HUES64 (cell line): ENCODE results near the gene PPM1H.
"Not testable (repeated sequence)": the region's sequence is repeated elsewhere in the genome, so short reads cannot be mapped to it uniquely, and the experiment has no call there.

Source experiments
- H3K27ac ChIP-seq: 2 replicates; pipeline ENCODE4 v1.7.0; 2013; ENCODE audit warnings: low read depth, low read length, inconsistent platforms
- H3K27me3 ChIP-seq: 2 replicates; pipeline ENCODE4 v1.6.1; 2013; ENCODE audit warnings: mild to moderate bottlenecking, low read length; ENCODE audit not compliant: insufficient read depth
- H3K36me3 ChIP-seq: 2 replicates; pipeline ENCODE4 v1.6.1; 2013; ENCODE audit warnings: mild to moderate bottlenecking, low read length; ENCODE audit not compliant: insufficient read depth
- H3K4me1 ChIP-seq: 2 replicates; pipeline ENCODE4 v1.6.1; 2013; ENCODE audit warnings: mild to moderate bottlenecking, low read length, moderate library complexity; ENCODE audit not compliant: insufficient read depth
- H3K4me3 ChIP-seq: 2 replicates; pipeline ENCODE4 v1.5.1; 2013; ENCODE audit warnings: mild to moderate bottlenecking, low read length, moderate library complexity
- H3K9ac ChIP-seq: 2 replicates; pipeline ENCODE4 v1.6.1; 2013; ENCODE audit warnings: mild to moderate bottlenecking, low read depth, low read length
- H3K9me3 ChIP-seq: 2 replicates; pipeline ENCODE4 v1.6.1; 2013; ENCODE audit warnings: low read depth, low read length; ENCODE audit not compliant: insufficient read depth
- WGBS: fragments of 150-250, 120-280 bp; methylation state at CpG from one replicate; pipeline ENCODE4 v1.1.7; 2013; ENCODE audit warnings: missing lambda C conversion rate; 5-methylcytosine and 5-hydroxymethylcytosine counted together

Gene PPM1H

DNA sequence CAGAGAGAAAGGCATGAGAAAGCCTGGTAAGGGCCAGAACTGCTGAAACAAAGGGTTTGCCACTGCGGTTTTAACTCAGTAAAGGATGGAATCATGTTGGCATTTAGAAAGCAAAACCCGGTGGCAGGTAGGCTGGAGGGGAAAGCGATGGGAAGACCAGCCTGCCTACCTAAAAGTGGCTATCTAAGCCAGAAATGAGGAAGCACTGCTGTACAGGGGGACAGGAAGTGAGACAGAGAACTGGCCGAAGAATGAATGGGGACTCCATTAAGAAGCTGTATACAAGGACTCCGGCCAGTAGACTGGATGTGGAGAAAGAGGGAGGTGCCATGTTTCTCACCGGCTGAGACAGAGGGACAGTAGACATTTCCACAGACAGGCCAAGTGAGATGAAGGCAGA is 48.2 kb downstream of the PPM1H start:
- no peak overlapping the region for H3K9ac ChIP-seq
- no peak overlapping the region for H3K4me3 ChIP-seq
- no peaks in the 10 kb centered on the region; the same call in 1 of the 2 replicates for H3K36me3 ChIP-seq
- 91% methylated on average over 6 of the region's 6 CpGs for WGBS
- no peaks in the 10 kb centered on the region; the same call in 1 of the 2 replicates for H3K4me1 ChIP-seq
- no peak overlapping the region; the same call in 1 of the 2 replicates for H3K27ac ChIP-seq
- H3K27me3 ChIP-seq, result no peaks in the 10 kb centered on the region
- peaks cover 2% of the 10 kb centered on the region; the same call in 1 of the 2 replicates for H3K9me3 ChIP-seq

DNA sequence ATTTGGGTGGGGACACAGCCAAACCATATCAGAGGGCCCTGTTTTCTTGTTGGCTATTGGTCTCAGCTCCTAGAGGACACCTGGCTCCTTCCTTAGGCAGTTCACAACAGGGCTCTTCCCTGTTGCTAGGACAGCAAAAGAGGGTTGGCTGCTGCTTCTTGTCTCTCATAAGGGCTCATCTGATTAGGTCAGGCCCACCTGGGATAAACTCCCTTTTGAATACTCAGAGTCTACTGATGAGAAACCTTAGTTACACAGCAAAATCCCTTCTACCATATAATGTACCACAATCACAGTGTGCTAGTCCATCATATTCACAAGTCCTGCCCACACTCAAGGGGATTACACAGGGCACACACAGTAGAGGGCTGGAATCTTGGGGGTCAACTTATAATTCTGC is 49.7 kb downstream of the PPM1H start:
- Histone ChIP-seq H3K9me3 (peaks cover 2% of the 10 kb centered on the region; the same call in 1 of the 2 replicates), H3K9ac (no peak overlapping the region), H3K4me1 (no peaks in the 10 kb centered on the region; the same call in 1 of the 2 replicates), H3K27ac (no peak overlapping the region), H3K36me3 (no peaks in the 10 kb centered on the region; the same call in 1 of the 2 replicates), H3K4me3 (no peak overlapping the region), H3K27me3 (no peaks in the 10 kb centered on the region)

DNA sequence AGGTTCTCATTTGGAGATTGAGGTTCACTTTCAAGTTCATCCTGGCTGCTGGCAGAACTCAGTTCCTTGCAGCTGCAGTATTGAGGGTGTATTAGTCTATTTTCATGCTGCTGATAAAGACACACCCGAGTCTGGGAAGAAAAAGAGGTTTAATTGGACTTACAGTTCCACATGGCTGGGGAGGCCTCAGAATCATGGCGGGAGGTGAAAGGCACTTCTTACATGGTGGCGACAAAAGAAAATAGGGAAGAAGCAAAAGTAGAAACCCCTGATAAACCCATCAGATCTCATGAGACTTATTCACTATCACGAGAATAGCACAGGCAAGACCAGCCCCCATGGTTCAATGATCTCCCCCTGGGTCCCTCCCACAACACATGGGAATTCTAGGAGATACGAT is 50.1 kb downstream of the PPM1H start:
- H3K27me3 ChIP-seq, H3K9ac ChIP-seq, H3K36me3 ChIP-seq, H3K4me1 ChIP-seq, H3K4me3 ChIP-seq, H3K27ac ChIP-seq, H3K9me3 ChIP-seq: not testable (repeated sequence)
- WGBS, result 82% methylated on average over 4 of the region's 5 CpGs

DNA sequence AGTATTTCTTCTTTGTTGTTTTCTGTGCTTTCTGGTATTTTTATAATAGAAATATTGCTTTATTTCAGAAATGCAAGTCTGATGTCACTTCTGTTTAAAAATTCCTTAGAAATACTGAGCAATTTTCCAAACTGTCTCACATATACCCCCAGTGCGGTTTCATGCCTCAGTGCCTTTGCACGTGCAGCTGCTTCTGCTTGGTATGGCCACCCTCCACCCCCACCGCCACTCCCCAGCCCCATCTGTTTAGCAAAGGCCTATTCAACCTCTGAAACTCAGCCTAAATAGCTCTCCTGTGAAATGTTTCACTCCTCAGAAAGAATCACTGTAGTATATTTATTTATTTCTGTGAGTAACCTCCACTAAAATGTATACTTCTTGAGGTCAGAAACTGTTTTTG is 52.3 kb downstream of the PPM1H start:
- H3K36me3 ChIP-seq, result no peaks in the 10 kb centered on the region; the same call in 1 of the 2 replicates
- H3K9ac ChIP-seq, result no peak overlapping the region
- H3K4me3 ChIP-seq, result no peak overlapping the region
- no peak overlapping the region for H3K27ac ChIP-seq
- H3K4me1 ChIP-seq, result no peaks in the 10 kb centered on the region; the same call in 1 of the 2 replicates
- 97% methylated on average over 3 of the region's 3 CpGs for WGBS
- H3K9me3 ChIP-seq, result peaks cover 2% of the 10 kb centered on the region; the same call in 1 of the 2 replicates
- no peaks in the 10 kb centered on the region for H3K27me3 ChIP-seq

DNA sequence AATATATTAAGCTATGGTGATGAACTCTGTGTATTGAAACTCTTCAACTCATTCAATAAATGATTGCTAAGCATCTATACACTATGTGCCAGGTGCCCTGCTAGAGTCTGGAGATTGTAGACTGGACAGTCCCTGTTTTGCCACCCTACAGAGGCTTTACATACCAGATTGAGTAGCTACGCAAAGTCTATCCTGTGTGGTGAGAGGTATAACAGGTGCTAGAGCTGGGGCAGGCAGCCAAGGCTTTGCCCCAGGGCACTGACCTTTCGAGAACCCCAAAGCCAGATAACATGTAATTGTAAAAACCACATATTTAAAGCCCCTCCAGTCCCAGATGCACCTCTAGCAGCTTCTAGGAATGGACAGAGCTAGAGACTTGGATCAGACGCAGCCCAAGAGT is 52.8 kb downstream of the PPM1H start:
- Histone ChIP-seq H3K27ac (no peak overlapping the region), H3K27me3 (no peaks in the 10 kb centered on the region), H3K9ac (no peak overlapping the region), H3K36me3 (no peaks in the 10 kb centered on the region; the same call in 1 of the 2 replicates), H3K9me3 (peaks cover 2% of the 10 kb centered on the region; the same call in 1 of the 2 replicates), H3K4me1 (no peaks in the 10 kb centered on the region; the same call in 1 of the 2 replicates), H3K4me3 (no peak overlapping the region)
- WGBS, result 92% methylated on average over 3 of the region's 3 CpGs

DNA sequence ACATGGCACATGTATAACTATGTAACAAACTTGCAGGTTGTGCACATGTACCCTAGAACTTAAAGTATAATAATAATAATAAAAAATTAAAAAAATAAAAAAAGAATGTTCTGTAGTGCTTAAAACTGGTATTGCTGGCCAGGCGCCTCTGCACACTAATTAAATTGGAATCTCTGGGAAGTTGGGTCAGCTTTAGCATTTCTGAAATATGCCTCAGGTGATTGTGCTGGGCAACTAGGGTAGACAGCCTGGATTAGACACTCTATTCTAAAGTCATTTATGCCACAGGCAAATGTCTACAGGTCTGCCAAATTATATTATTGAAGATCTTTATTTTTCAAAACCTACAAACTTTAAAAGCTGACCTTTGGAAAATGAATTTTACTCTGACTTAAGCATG is 55.3 kb downstream of the PPM1H start:
- H3K27ac ChIP-seq, result no peak overlapping the region
- H3K4me1 ChIP-seq, result no peaks in the 10 kb centered on the region; the same call in 1 of the 2 replicates
- no peaks in the 10 kb centered on the region for H3K27me3 ChIP-seq
- WGBS, result 94% methylated on average over 1 of the region's 1 CpG
- H3K9me3 ChIP-seq, result no peaks in the 10 kb centered on the region
- no peak overlapping the region for H3K9ac ChIP-seq
- no peaks in the 10 kb centered on the region; the same call in 1 of the 2 replicates for H3K36me3 ChIP-seq
- no peak overlapping the region for H3K4me3 ChIP-seq

DNA sequence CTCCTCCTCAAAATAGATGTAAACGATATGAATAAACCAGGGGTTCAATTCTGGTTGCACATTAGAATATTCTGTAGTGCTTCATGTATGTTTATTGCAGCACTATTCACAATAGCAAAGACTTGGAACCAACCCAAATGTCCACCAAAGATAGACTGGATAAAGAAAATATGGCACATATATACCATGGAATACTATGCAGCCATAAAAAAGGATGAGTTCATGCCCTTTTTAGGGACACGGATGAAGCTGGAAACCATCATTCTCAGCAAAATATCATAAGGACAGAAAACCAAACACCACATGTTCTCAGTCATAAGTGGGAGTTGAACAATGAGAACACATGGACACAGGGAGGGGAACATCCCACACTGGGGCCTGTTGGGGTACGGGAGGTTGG is 55.7 kb downstream of the PPM1H start:
- H3K9ac ChIP-seq, H3K27me3 ChIP-seq, H3K9me3 ChIP-seq, H3K4me3 ChIP-seq, H3K36me3 ChIP-seq, H3K4me1 ChIP-seq, H3K27ac ChIP-seq: not testable (repeated sequence)
- 93% methylated on average over 2 of the region's 3 CpGs for WGBS

DNA sequence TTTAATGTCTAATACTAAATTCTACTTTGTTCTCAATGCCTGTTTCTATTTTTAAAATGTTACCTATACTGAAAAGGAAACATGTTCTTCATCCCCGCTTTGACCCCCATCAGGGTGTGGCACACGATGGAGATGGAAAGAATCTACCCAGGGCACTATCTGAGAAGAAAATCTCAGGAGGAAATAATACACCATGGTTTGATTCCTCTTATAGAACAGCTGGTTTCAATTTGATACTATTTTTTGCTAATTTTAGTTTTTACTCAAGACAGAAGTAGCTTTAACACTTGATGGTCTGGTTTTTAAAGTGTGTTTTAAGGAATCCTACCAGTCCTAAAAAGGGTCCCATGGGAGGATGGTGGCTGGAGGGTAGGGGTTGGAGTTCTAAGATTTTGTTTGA is 56.7 kb downstream of the PPM1H start:
- Histone ChIP-seq H3K4me3 (no peak overlapping the region), H3K36me3 (no peaks in the 10 kb centered on the region; the same call in 1 of the 2 replicates), H3K9me3 (no peaks in the 10 kb centered on the region), H3K27ac (no peak overlapping the region), H3K27me3 (no peaks in the 10 kb centered on the region), H3K9ac (no peak overlapping the region), H3K4me1 (no peaks in the 10 kb centered on the region; the same call in 1 of the 2 replicates)
- WGBS, result 91% methylated on average over 2 of the region's 2 CpGs

DNA sequence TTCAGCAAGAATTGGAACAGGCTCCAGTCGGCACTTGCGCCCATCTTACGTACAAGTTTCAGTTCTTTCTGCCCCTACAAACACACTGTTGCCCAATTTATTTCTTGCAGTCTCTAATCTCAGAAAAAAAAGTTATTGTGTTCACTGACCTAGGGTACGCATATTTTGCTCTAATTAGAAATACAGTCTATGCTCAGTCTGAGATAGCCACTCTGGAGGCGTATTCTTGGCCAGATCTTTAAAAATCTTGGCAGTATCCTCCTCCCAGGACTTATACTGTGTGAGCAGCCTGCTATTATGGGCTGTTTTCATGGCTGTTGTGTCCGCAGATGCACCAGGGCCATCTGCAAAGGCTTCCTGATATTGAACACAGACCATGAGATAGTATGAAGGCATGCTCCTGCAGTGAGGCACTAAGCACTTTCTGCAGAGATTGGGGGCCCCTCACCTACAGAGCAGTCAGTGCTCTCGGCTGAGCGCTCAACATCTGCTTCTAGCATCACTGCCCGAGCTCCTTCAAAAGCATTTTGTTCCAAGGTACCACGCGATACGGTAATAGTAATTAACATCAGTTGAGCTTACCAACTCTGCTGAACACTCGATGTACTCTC is 57.9 kb downstream of the PPM1H start:
- Histone ChIP-seq H3K4me1 (no peaks in the 10 kb centered on the region), H3K4me3 (no peak overlapping the region), H3K27ac (no peak overlapping the region), H3K9me3 (no peaks in the 10 kb centered on the region), H3K27me3 (no peaks in the 10 kb centered on the region), H3K36me3 (no peaks in the 10 kb centered on the region; the same call in 1 of the 2 replicates), H3K9ac (no peak overlapping the region)
- 96% methylated on average over 13 of the region's 13 CpGs for WGBS

DNA sequence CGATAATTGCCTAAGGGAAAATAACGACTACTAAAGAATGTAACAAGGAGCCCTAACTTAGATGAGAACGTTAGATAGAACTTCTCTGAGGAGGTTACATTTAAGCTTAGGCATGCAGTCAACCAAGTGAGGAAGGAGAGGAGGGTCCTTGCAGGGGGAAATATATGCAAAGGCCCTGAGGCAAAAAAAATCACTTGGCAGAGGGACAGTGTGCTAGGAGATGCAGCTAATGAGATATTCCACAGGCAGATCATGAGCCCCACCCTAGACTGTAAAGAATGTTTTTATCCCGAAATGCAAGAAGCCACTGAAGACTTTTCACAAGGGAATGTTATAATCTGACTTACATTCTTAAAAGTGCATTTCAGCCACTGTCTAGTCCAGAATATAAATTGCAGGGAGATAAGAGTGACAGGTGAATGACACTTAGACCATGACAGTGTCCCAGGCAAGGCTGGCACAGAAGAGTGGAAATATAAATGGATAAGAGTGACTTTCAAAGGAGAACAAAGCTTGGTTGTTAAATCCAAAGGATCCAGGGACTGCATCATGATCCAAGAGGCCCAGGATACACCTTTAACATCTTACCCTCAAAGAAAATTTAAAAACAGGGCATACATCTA is 61.0 kb downstream of the PPM1H start:
- no peak overlapping the region for H3K27ac ChIP-seq
- no peaks in the 10 kb centered on the region for H3K9me3 ChIP-seq
- no peaks in the 10 kb centered on the region for H3K27me3 ChIP-seq
- H3K4me1 ChIP-seq, result no peaks in the 10 kb centered on the region
- no peaks in the 10 kb centered on the region; the same call in 1 of the 2 replicates for H3K36me3 ChIP-seq
- no peak overlapping the region for H3K9ac ChIP-seq
- no peak overlapping the region for H3K4me3 ChIP-seq
- WGBS, result 88% methylated on average over 4 of the region's 4 CpGs

DNA sequence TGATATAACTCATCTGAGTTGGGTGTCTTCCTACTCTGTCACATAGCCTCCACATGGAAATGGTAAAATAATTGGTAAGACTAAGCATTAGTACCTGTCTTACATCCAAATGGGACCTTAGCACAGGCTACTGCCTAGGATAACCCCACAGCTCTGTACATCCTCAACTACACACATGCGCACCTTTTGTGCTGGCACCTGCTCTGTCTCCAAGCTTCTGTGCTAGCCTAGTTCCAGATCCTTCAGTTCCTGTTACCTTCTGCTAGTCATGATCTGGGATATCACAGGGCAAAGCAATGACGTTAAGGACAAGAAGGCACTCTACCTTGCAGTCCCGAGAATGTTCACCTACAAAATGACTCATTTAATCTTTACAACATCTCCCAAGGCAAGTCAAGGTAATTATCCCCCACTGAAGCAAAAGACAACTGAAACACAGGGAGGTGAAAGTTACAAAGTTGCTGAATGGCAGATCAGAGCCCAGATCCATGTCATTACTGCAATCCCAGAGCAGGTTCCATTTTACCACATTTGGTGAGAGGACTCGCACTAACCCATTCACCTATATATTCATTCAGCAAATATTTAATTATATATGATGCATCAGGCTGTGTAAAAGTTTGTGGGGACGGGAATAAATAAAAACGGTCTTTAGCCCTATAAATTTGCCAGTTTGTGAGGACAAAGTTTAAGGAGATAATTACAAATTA is 61.7 kb downstream of the PPM1H start:
- 91% methylated on average over 5 of the region's 6 CpGs for WGBS
- Histone ChIP-seq H3K9ac (no peak overlapping the region), H3K9me3 (no peaks in the 10 kb centered on the region), H3K36me3 (no peaks in the 10 kb centered on the region), H3K4me1 (no peaks in the 10 kb centered on the region), H3K4me3 (no peak overlapping the region), H3K27ac (no peak overlapping the region), H3K27me3 (no peaks in the 10 kb centered on the region)
